HG03039 (cell line): ENCODE results near the gene MORN5.

ENCODE experiments used
- ATAC-seq: cut with Tn5 transposase; IDR thresholded peaks from one replicate; pipeline ENCODE4 v1.9.1; 2021; ENCODE audit warnings: mild to moderate bottlenecking, moderate library complexity; ENCODE audit not compliant: unreplicated experiment

The MORN5 gene

GRCh38 chr9:122227575-122227900 lies 67.8 kb downstream of the MORN5 start:
- ATAC-seq, result no peak

GRCh38 chr9:122228191-122228567 lies 68.5 kb downstream of the MORN5 start:
- no peak for ATAC-seq

GRCh38 chr9:122228568-122229484 lies 69.1 kb downstream of the MORN5 start, which contains the start of gene LHX6:
Gene LHX6, minus strand, starts transcription at chr9:122228957. Its CDS starts 217 bp downstream, at chr9:122228740.
- no peak for ATAC-seq

GRCh38 chr9:122229485-122229837 lies 69.8 kb downstream of the MORN5 start:
- ATAC-seq, result no peak

- ATAC-seq, result no peak
Observed at GRCh38 chr9:122232796-122233306, 73.1 kb downstream of the MORN5 start.

- ATAC-seq, result no peak
Observed at GRCh38 chr9:122234022-122234748, 74.5 kb downstream of the MORN5 start.

- ATAC-seq, result no peak
Observed at GRCh38 chr9:122236681-122237080, 77.0 kb downstream of the MORN5 start.

GRCh38 chr9:122239722-122240121 lies 80.0 kb downstream of the MORN5 start:
- ATAC-seq, result no peak

GRCh38 chr9:122244349-122244748 lies 84.6 kb downstream of the MORN5 start:
- ATAC-seq, result no peak

- no peak for ATAC-seq
Observed at GRCh38 chr9:122246666-122247065, 87.0 kb downstream of the MORN5 start.

- ATAC-seq, result no peak
Observed at GRCh38 chr9:122248448-122248865, 88.7 kb downstream of the MORN5 start.
